ENCODE results near the gene MEF2A.

MEF2A gene

DNA sequence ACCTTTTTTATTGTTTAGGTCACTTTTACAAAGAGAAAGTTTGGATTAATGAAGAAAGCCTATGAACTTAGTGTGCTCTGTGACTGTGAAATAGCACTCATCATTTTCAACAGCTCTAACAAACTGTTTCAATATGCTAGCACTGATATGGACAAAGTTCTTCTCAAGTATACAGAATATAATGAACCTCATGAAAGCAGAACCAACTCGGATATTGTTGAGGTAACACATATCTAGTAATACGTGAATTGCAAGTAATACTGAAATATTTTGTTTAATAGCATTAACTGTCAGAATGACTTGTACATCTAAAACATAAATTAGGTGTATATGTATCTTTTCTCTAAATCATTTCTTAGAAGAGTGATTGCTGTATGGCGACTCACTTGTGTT lies 79.8 kb downstream of the MEF2A start:
- Histone ChIP-seq H2AFZ (ENCODE audit: low read depth, low read length) (no peak overlapping the region), H3K27me3 (ENCODE audit: insufficient read depth, low read length, poor library complexity) (no peaks in the 10 kb centered on the region), H3K79me2 (ENCODE audit: insufficient read depth, low read length) (peaks cover 15% of the 10 kb centered on the region), H3K4me1 (ENCODE audit: insufficient read depth, low read length) (no peaks in the 10 kb centered on the region), H3K4me2 (ENCODE audit: insufficient read depth, low read length) (no peak overlapping the region), H3K9me3 (ENCODE audit: insufficient read depth, low read length, severe bottlenecking) (peaks cover 8% of the 10 kb centered on the region), H3K9ac (ENCODE audit: low read depth, low read length) (no peak overlapping the region), H4K20me1 (ENCODE audit: insufficient read depth, low read length) (no peaks in the 10 kb centered on the region), H3K36me3 (ENCODE audit: insufficient read depth, low read length) (peaks cover 46% of the 10 kb centered on the region), H3K4me3 (ENCODE audit: low read depth in 1 of 2, low read length in 2 of 2) (no peak overlapping the region), H3K27ac (ENCODE audit: low read length) (no peak overlapping the region)
- TF ChIP-seq EZH2 (IDR thresholded peaks at IDR 0.05; ENCODE audit: borderline replicate concordance, low read depth, low read length, severe bottlenecking) (no peak), CTCF (IDR thresholded peaks at IDR 0.05; ENCODE audit: borderline replicate concordance, extremely low read depth, low read length, poor library complexity, severe bottlenecking) (no peak)
- DNase-seq, result no peak
- ATAC-seq (ENCODE audit: insufficient read depth, low read depth), result no peak

- Histone ChIP-seq H2AFZ (ENCODE audit: low read depth, low read length) (no peak overlapping the region), H3K4me3 (ENCODE audit: low read depth in 1 of 2, low read length in 2 of 2) (no peak overlapping the region), H3K79me2 (ENCODE audit: insufficient read depth, low read length) (peaks cover 11% of the 10 kb centered on the region), H3K27me3 (ENCODE audit: insufficient read depth, low read length, poor library complexity) (no peaks in the 10 kb centered on the region), H3K9me3 (ENCODE audit: insufficient read depth, low read length, severe bottlenecking) (peaks cover 8% of the 10 kb centered on the region), H3K4me1 (ENCODE audit: insufficient read depth, low read length) (no peaks in the 10 kb centered on the region), H3K36me3 (ENCODE audit: insufficient read depth, low read length) (peaks cover 42% of the 10 kb centered on the region), H3K9ac (ENCODE audit: low read depth, low read length) (no peak overlapping the region), H3K27ac (ENCODE audit: low read length) (no peak overlapping the region), H3K4me2 (ENCODE audit: insufficient read depth, low read length) (no peak overlapping the region), H4K20me1 (ENCODE audit: insufficient read depth, low read length) (no peaks in the 10 kb centered on the region)
- TF ChIP-seq EZH2 (IDR thresholded peaks at IDR 0.05; ENCODE audit: borderline replicate concordance, low read depth, low read length, severe bottlenecking) (no peak), CTCF (IDR thresholded peaks at IDR 0.05; ENCODE audit: borderline replicate concordance, extremely low read depth, low read length, poor library complexity, severe bottlenecking) (no peak)
- DNase-seq, result no peak
- ATAC-seq (ENCODE audit: insufficient read depth, low read depth), result no peak
Observed at GRCh38 chr15:99645951-99646350, 80.2 kb downstream of the MEF2A start.

- no peak for DNase-seq
Observed at GRCh38 chr15:99651023-99651807, 85.4 kb downstream of the MEF2A start.

More at GRCh38 chr15:99651023-99651807, 85.4 kb downstream of the MEF2A start:
- Histone ChIP-seq H3K4me1 (ENCODE audit: insufficient read depth, low read length) (no peaks in the 10 kb centered on the region), H4K20me1 (ENCODE audit: insufficient read depth, low read length) (no peaks in the 10 kb centered on the region), H3K27ac (ENCODE audit: low read length) (no peak overlapping the region), H3K36me3 (ENCODE audit: insufficient read depth, low read length) (peaks cover 37% of the 10 kb centered on the region), H3K9ac (ENCODE audit: low read depth, low read length) (no peak overlapping the region), H3K27me3 (ENCODE audit: insufficient read depth, low read length, poor library complexity) (no peaks in the 10 kb centered on the region), H3K4me3 (ENCODE audit: low read depth in 1 of 2, low read length in 2 of 2) (no peak overlapping the region), H3K4me2 (ENCODE audit: insufficient read depth, low read length) (no peak overlapping the region), H3K79me2 (ENCODE audit: insufficient read depth, low read length) (no peaks in the 10 kb centered on the region), H2AFZ (ENCODE audit: low read depth, low read length) (no peak overlapping the region), H3K9me3 (ENCODE audit: insufficient read depth, low read length, severe bottlenecking) (peaks cover 2% of the 10 kb centered on the region)
- TF ChIP-seq CTCF (IDR thresholded peaks at IDR 0.05; ENCODE audit: borderline replicate concordance, extremely low read depth, low read length, poor library complexity, severe bottlenecking), result no peak
- no peak for TF ChIP-seq EZH2 (IDR thresholded peaks at IDR 0.05; ENCODE audit: borderline replicate concordance, low read depth, low read length, severe bottlenecking)
- ATAC-seq (ENCODE audit: insufficient read depth, low read depth), result no peak
